ENCODE measurements around the gene TEX52. TPM values are rescaled to one million over a fixed set of nuclear protein-coding genes. Genes with fewer than 3 reads are reported as not detected.

The TEX52 gene
- polyA plus RNA-seq, 3 donors, result not detected

GRCh38 chr12:2845280-2845679 is 11.6 kb downstream of the TEX52 start:
- Histone ChIP-seq H2AFZ (ENCODE audit: insufficient read depth, low read depth, low read length, poor library complexity, severe bottlenecking) (no peak overlapping the region), H3K9ac (ENCODE audit: insufficient read depth, low read length, poor library complexity, severe bottlenecking) (no peak overlapping the region), H3K4me1 (ENCODE audit: control insufficient read depth in 1 of 2, insufficient read depth in 2 of 2, low read length in 2 of 2) (no peaks in the 10 kb centered on the region), H4K20me1 (ENCODE audit: insufficient read depth, low read length) (no peaks in the 10 kb centered on the region), H3K27ac (ENCODE audit: low read depth in 1 of 2, low read length in 2 of 2) (no peak overlapping the region), H3K36me3 (replicated peaks in 1 of 2; ENCODE audit: control insufficient read depth in 1 of 2, insufficient read depth in 2 of 2, low read length in 2 of 2) (peaks cover 18 to 21% of the 10 kb centered on the region in 2 donors), H3K79me2 (ENCODE audit: insufficient read depth, low read length) (no peaks in the 10 kb centered on the region), H3K9me3 (replicated peaks in 1 of 2; ENCODE audit: control insufficient read depth in 1 of 2, insufficient read depth in 1 of 2, low read length in 2 of 2) (no peaks in the 10 kb centered on the region), H3K27me3 (ENCODE audit: control insufficient read depth in 2 of 2, insufficient read depth in 2 of 2, low read length in 2 of 2) (no peaks in the 10 kb centered on the region), H3K4me2 (replicated peaks; ENCODE audit: extremely low read depth, low read length, poor library complexity, severe bottlenecking) (no peak overlapping the region), H3K4me3 (replicated peaks in 1 of 3; ENCODE audit: low read depth in 2 of 3, low read length in 3 of 3) (no peak overlapping the region)
- Mint-ChIP-seq H3K36me3 (peaks cover 26 to 43% of the 10 kb centered on the region in 2 donors), H3K27me3 (ENCODE audit: low read depth in 3 of 3) (no peaks in the 10 kb centered on the region), H3K9me3 (no peaks in the 10 kb centered on the region), H3K4me3 (no peak overlapping the region), H3K4me1 (no peaks in the 10 kb centered on the region), H3K27ac (no peak overlapping the region)
- WGBS (ENCODE audit: insufficient coverage), result 84% methylated on average over 2 of the region's 6 CpGs
- intact Hi-C loops (cut with micrococcal nuclease), result no loop called here
- TF ChIP-seq CTCF (IDR thresholded peaks at IDR 0.05), result no peak
- DNase-seq, result no peak

GRCh38 chr12:2844786-2845185 is 12.1 kb downstream of the TEX52 start:
- no peaks in the 10 kb centered on the region for H3K9me3 ChIP-seq (replicated peaks in 1 of 2; ENCODE audit: control insufficient read depth in 1 of 2, insufficient read depth in 1 of 2, low read length in 2 of 2)
- intact Hi-C loops (cut with micrococcal nuclease), result no loop called here
- H3K4me3 ChIP-seq (replicated peaks in 1 of 3; ENCODE audit: low read depth in 2 of 3, low read length in 3 of 3), result no peak overlapping the region
- H3K9ac ChIP-seq (ENCODE audit: insufficient read depth, low read length, poor library complexity, severe bottlenecking), result no peak overlapping the region
- TF ChIP-seq CTCF (IDR thresholded peaks at IDR 0.05), result no peak
- no peaks in the 10 kb centered on the region for H4K20me1 ChIP-seq (ENCODE audit: insufficient read depth, low read length)
- DNase-seq, result no peak
- no peak overlapping the region for H3K4me3 Mint-ChIP-seq
- H3K4me1 Mint-ChIP-seq, result peaks cover 1% of the 10 kb centered on the region
- over 99% methylated on average over 8 of the region's 9 CpGs for WGBS (ENCODE audit: insufficient coverage)
- peaks cover 18 to 21% of the 10 kb centered on the region in 2 donors for H3K36me3 ChIP-seq (replicated peaks in 1 of 2; ENCODE audit: control insufficient read depth in 1 of 2, insufficient read depth in 2 of 2, low read length in 2 of 2)
- H3K27me3 Mint-ChIP-seq (ENCODE audit: low read depth in 3 of 3), result no peaks in the 10 kb centered on the region
- no peaks in the 10 kb centered on the region for H3K9me3 Mint-ChIP-seq
- no peaks in the 10 kb centered on the region for H3K27me3 ChIP-seq (ENCODE audit: control insufficient read depth in 2 of 2, insufficient read depth in 2 of 2, low read length in 2 of 2)
- H2AFZ ChIP-seq (ENCODE audit: insufficient read depth, low read depth, low read length, poor library complexity, severe bottlenecking), result no peak overlapping the region
- H3K27ac ChIP-seq (ENCODE audit: low read depth in 1 of 2, low read length in 2 of 2), result no peak overlapping the region
- H3K36me3 Mint-ChIP-seq, result peaks cover 29 to 44% of the 10 kb centered on the region in 2 donors
- peak overlapping the region in 2 of 7 donors; percentile 11 to 32 for H3K27ac Mint-ChIP-seq
- H3K4me1 ChIP-seq (ENCODE audit: control insufficient read depth in 1 of 2, insufficient read depth in 2 of 2, low read length in 2 of 2), result no peaks in the 10 kb centered on the region
- no peak overlapping the region for H3K4me2 ChIP-seq (replicated peaks; ENCODE audit: extremely low read depth, low read length, poor library complexity, severe bottlenecking)
- no peaks in the 10 kb centered on the region for H3K79me2 ChIP-seq (ENCODE audit: insufficient read depth, low read length)
